MCF 10A (cell line): ENCODE results near the gene SEL1L2. TPM values are rescaled to one million over a fixed set of nuclear protein-coding genes. Genes with fewer than 3 reads are reported as not detected.
A peak's percentile ranks its signal among the peaks of the same experiment; 100 is the strongest.

Source experiments
- BruUV-seq: library from RNA; stranded (reverse); fragments of 400-500 nt; replicated peaks from 2 replicates; lab custom pipeline; 2021; lab: Mats Ljungman, UMichigan
- CTCF ChIA-PET: fragments of 300-600 bp; sonication (Branson Sonifier 250); formaldehyde crosslinking; extraction: SDS; loops from one replicate; lab custom pipeline; 2021; ENCODE audit warnings: antibody characterized with exemption, inconsistent platforms; lab: Yijun Ruan, JAX
- POLR2A ChIA-PET: fragments of 300-600, 350-650 bp; sonication (Branson Sonifier 250); formaldehyde crosslinking; extraction: SDS; loops from one replicate; lab custom pipeline; 2020; ENCODE audit warnings: antibody characterized with exemption, inconsistent platforms; lab: Yijun Ruan, JAX
- DNase-seq: peaks from one replicate; pipeline ENCODE4 v3.0.0-alpha.2; 2018; ENCODE audit not compliant: unreplicated experiment
- H3K27ac Mint-ChIP-seq: one replicate; pipeline ENCODE4 v1.8.0; 2022; ENCODE audit warnings: mild to moderate bottlenecking, low read depth, mixed read lengths; ENCODE audit not compliant: unreplicated experiment
- H3K27me3 Mint-ChIP-seq: one replicate; pipeline ENCODE4 v1.8.0; 2022; ENCODE audit warnings: mixed read lengths; ENCODE audit not compliant: insufficient read depth, unreplicated experiment
- H3K36me3 Mint-ChIP-seq: one replicate; pipeline ENCODE4 v1.8.0; 2022; ENCODE audit warnings: mild to moderate bottlenecking, moderate library complexity, mixed read lengths; ENCODE audit not compliant: insufficient read depth, unreplicated experiment
- H3K4me1 Mint-ChIP-seq: one replicate; pipeline ENCODE4 v1.8.0; 2022; ENCODE audit warnings: mixed read lengths; ENCODE audit not compliant: insufficient read depth, unreplicated experiment
- H3K4me3 Mint-ChIP-seq: one replicate; pipeline ENCODE4 v1.8.0; 2022; ENCODE audit warnings: mild to moderate bottlenecking, moderate library complexity, mixed read lengths; ENCODE audit not compliant: unreplicated experiment
- H3K9me3 Mint-ChIP-seq: one replicate; pipeline ENCODE4 v1.8.0; 2022; ENCODE audit warnings: mixed read lengths; ENCODE audit not compliant: unreplicated experiment
- CTCF ChIP-seq: fragments of 200-600 bp; IDR thresholded peaks from one replicate; pipeline ENCODE4 v1.8.0; 2022; ENCODE audit warnings: antibody characterized with exemption, mild to moderate bottlenecking; ENCODE audit not compliant: unreplicated experiment
- intact Hi-C: fragments of 100-400 bp; cut with micrococcal nuclease; formaldehyde crosslinking; loops from 2 replicates; pipeline ENCODE4 v1.14.1; 2022
- total RNA-seq: library from RNA; stranded (reverse); gene quantifications from 2 replicates; pipeline ENCODE4 v1.2.3, GENCODE V29; 2022

Gene SEL1L2
- total RNA-seq, 1 experiment from 2014 or later = not detected

GRCh38 chr20:13858871-13859270, 131.5 kb downstream of the SEL1L2 start:
- no peak for TF ChIP-seq CTCF
- BruUV-seq = no TSS peak
- no peak for DNase-seq
- Mint-ChIP-seq H3K36me3 (no peaks in the 10 kb centered on the region), H3K4me3 (no peak overlapping the region), H3K9me3 (peaks cover 9% of the 10 kb centered on the region), H3K4me1 (peaks cover 5% of the 10 kb centered on the region), H3K27me3 (no peaks in the 10 kb centered on the region), H3K27ac (no peak overlapping the region)
- ChIA-PET POLR2A (no interaction called here), CTCF (no interaction called here)
- intact Hi-C loops = no loop called here

- peaks cover 9% of the 10 kb centered on the region for H3K9me3 Mint-ChIP-seq
- no peak for TF ChIP-seq CTCF
- POLR2A ChIA-PET = no interaction called here
- no peak overlapping the region for H3K27ac Mint-ChIP-seq
- H3K4me1 Mint-ChIP-seq = peaks cover 5% of the 10 kb centered on the region
- no peak overlapping the region for H3K4me3 Mint-ChIP-seq
- intact Hi-C loops = no loop called here
- BruUV-seq = no TSS peak
- no peaks in the 10 kb centered on the region for H3K36me3 Mint-ChIP-seq
- peak; percentile 39 for DNase-seq
- CTCF ChIA-PET = no interaction called here
- H3K27me3 Mint-ChIP-seq = no peaks in the 10 kb centered on the region
These were observed 132.0 kb downstream of the SEL1L2 start for GRCh38 chr20:13858439-13858838.

GRCh38 chr20:13857961-13858360, 132.5 kb downstream of the SEL1L2 start:
- intact Hi-C loops = no loop called here
- H3K9me3 Mint-ChIP-seq = peaks cover 9% of the 10 kb centered on the region

GRCh38 chr20:13857304-13857703, 133.1 kb downstream of the SEL1L2 start:
- no peaks in the 10 kb centered on the region for H3K27me3 Mint-ChIP-seq
- peaks cover 5% of the 10 kb centered on the region for H3K4me1 Mint-ChIP-seq
- DNase-seq = peak; percentile 32
- intact Hi-C loops = no loop called here
- CTCF ChIA-PET = interaction anchor here (0.7 to 1.7 kb wide), 3 partner anchors 12 to 199 kb away, joined by 3 to 4 read pairs (median 3); no protein-coding TSS in a partner anchor
- no TSS peak for BruUV-seq
- H3K4me3 Mint-ChIP-seq = no peak overlapping the region
- peaks cover 9% of the 10 kb centered on the region for H3K9me3 Mint-ChIP-seq
- no peak for TF ChIP-seq CTCF
- POLR2A ChIA-PET = no interaction called here
- H3K27ac Mint-ChIP-seq = no peak overlapping the region
- H3K36me3 Mint-ChIP-seq = no peaks in the 10 kb centered on the region

More at GRCh38 chr20:13857961-13858360, 132.5 kb downstream of the SEL1L2 start:
- peaks cover 5% of the 10 kb centered on the region for H3K4me1 Mint-ChIP-seq
- no peak for TF ChIP-seq CTCF
- H3K27me3 Mint-ChIP-seq = no peaks in the 10 kb centered on the region
- no peak for DNase-seq
- no TSS peak for BruUV-seq
- POLR2A ChIA-PET = no interaction called here
- no peak overlapping the region for H3K27ac Mint-ChIP-seq
- no peak overlapping the region for H3K4me3 Mint-ChIP-seq
- CTCF ChIA-PET = interaction anchor here (0.7 to 1.7 kb wide), 3 partner anchors 11 to 198 kb away, joined by 3 to 4 read pairs (median 3); no protein-coding TSS in a partner anchor
- no peaks in the 10 kb centered on the region for H3K36me3 Mint-ChIP-seq
